T-cell (primary cell): ENCODE measurements around the gene SKOR2. TPM values are rescaled to one million over a fixed set of nuclear protein-coding genes. Genes with fewer than 3 reads are reported as not detected.
"Not testable (repeated sequence)": the region's sequence is repeated elsewhere in the genome, so short reads cannot be mapped to it uniquely, and the experiment has no call there.

Source experiments
- ATAC-seq, 4 experiments: fragments of 200-7000 bp in 3 of 4; fragments of 150-1000 bp in 1 of 4; cut with Tn5 transposase; replicated peaks in 1 of 4; 1 replicate in 3 of 4; 2 replicates in 1 of 4; pipeline ENCODE4 v1.10.0; 2021; ENCODE audit warnings: moderate library complexity in 3 of 4, mild to moderate bottlenecking in 2 of 4, moderate number of reproducible peaks in 1 of 4
- CTCF ChIA-PET, 2 donors: fragments of 300-600 bp; sonication (Branson Sonifier 250); formaldehyde crosslinking; loops; one replicate each; lab custom pipeline; 2022; ENCODE audit warnings: antibody characterized with exemption in 2 of 2; lab: Charles Lee
- POLR2A ChIA-PET, 2 donors: fragments of 300-600 bp; sonication (Branson Sonifier 250); formaldehyde crosslinking; loops; one replicate each; lab custom pipeline; 2022; ENCODE audit warnings: antibody characterized with exemption in 2 of 2; lab: Charles Lee
- DNase-seq, 35 experiments: peaks; one replicate each; pipeline versions ENCODE4 v3.0.0 to v3.0.0-alpha.2; 2013 to 2023
- H3K27ac ChIP-seq: one replicate; pipeline ENCODE4 v1.5.1; 2013; ENCODE audit warnings: low read length
- H3K27me3 ChIP-seq, 2 experiments: replicated peaks in 1 of 2; 1 replicate in 1 of 2; 2 replicates in 1 of 2; pipeline versions ENCODE4 v1.6.1 to v1.7.0; 2013; ENCODE audit warnings: low read length in 1 of 2, mixed read lengths in 1 of 2; ENCODE audit not compliant: control insufficient read depth in 2 of 2, insufficient read depth in 2 of 2; ENCODE audit errors: extremely low read depth in 1 of 2
- H3K36me3 ChIP-seq, 2 donors: 1 replicate in 1 of 2; 2 replicates in 1 of 2; pipeline versions ENCODE4 v1.6.1 to v1.7.0; 2013; ENCODE audit warnings: low read length in 1 of 2; ENCODE audit not compliant: control insufficient read depth in 2 of 2, insufficient read depth in 1 of 2; ENCODE audit errors: extremely low read depth in 1 of 2
- H3K4me1 ChIP-seq, 2 experiments: 1 replicate in 1 of 2; 2 replicates in 1 of 2; pipeline versions ENCODE4 v1.6.1 to v1.7.0; 2013; ENCODE audit warnings: low read length in 2 of 2, mixed read lengths in 1 of 2; ENCODE audit not compliant: insufficient read depth in 2 of 2, control insufficient read depth in 1 of 2; ENCODE audit errors: extremely low read depth in 1 of 2
- H3K4me3 ChIP-seq, 2 donors: 1 replicate in 1 of 2; 2 replicates in 1 of 2; pipeline versions ENCODE4 v1.5.1 to v1.7.0; 2013; ENCODE audit warnings: mild to moderate bottlenecking in 2 of 2, low read length in 1 of 2, moderate library complexity in 1 of 2; ENCODE audit not compliant: control insufficient read depth in 1 of 2; ENCODE audit errors: extremely low read depth in 1 of 2
- H3K9me3 ChIP-seq: 2 replicates; pipeline ENCODE4 v1.7.0; 2013
- H3K27ac Mint-ChIP-seq, 2 donors: one replicate each; pipeline ENCODE4 v1.8.0; 2020 to 2021; ENCODE audit warnings: mild to moderate bottlenecking in 2 of 2, mixed read lengths in 2 of 2
- H3K27me3 Mint-ChIP-seq, 2 donors: one replicate each; pipeline ENCODE4 v1.8.0; 2021 to 2022; ENCODE audit warnings: mixed read lengths in 2 of 2
- H3K36me3 Mint-ChIP-seq: one replicate; pipeline ENCODE4 v1.8.0; 2021; ENCODE audit warnings: mixed read lengths
- H3K4me1 Mint-ChIP-seq, 3 donors: one replicate each; pipeline ENCODE4 v1.8.0; 2020 to 2022; ENCODE audit warnings: mixed read lengths in 3 of 3, mild to moderate bottlenecking in 1 of 3
- H3K4me3 Mint-ChIP-seq, 3 donors: one replicate each; pipeline ENCODE4 v1.8.0; 2020 to 2022; ENCODE audit warnings: mild to moderate bottlenecking in 3 of 3, mixed read lengths in 3 of 3, moderate library complexity in 3 of 3
- H3K9me3 Mint-ChIP-seq, 3 donors: one replicate each; pipeline ENCODE4 v1.8.0; 2020 to 2022; ENCODE audit warnings: mixed read lengths in 3 of 3
- WGBS: methylation state at CpG from one replicate; pipeline ENCODE4 v1.1.5; 2013; ENCODE audit warnings: missing lambda C conversion rate; ENCODE audit not compliant: insufficient coverage; 5-methylcytosine and 5-hydroxymethylcytosine counted together
- total RNA-seq, 35 experiments: library from RNA in 6 of 35; stranded (reverse) in 6 of 35; fragments of 120-200 nt in 1 of 35; gene quantifications; one replicate each; pipeline versions ENCODE4 v1.2.1 to v1.2.4 and lab custom pipeline; 2013 to 2026

SKOR2 gene
- total RNA-seq, 5 donors from 2014 or later (not counting 1 experiment from before 2014, with no cell fraction given) = not detected

DNA sequence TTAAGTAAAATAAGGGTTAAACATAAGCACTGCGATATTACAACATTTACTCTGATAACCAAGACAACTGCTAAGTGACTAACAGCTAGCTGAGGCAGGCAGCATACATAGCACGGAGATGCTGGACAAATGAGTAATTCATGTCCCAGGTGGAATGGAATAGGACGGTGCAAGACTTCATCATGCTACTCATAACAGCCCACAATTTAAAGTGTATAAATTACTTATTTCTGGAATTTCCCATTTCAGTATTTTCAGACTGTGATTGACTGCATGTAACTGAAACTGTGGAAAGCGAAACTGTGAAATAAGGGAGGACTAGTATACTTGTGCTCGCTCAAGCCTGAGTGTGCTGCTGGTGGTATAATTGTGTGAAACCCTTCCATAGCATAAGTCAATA, 88.2 kb downstream of the SKOR2 start:
- ChIA-PET CTCF (no interaction called here), POLR2A (no interaction called here)
- DNase-seq (no peak), ATAC-seq (no peak)
- H3K4me3 ChIP-seq = no peak overlapping the region
- no peaks in the 10 kb centered on the region for H3K27me3 Mint-ChIP-seq
- peaks cover 13% of the 10 kb centered on the region for H3K36me3 Mint-ChIP-seq
- H3K27me3 ChIP-seq = no peaks in the 10 kb centered on the region
- H3K4me1 ChIP-seq = no peaks in the 10 kb centered on the region
- no peak overlapping the region for H3K27ac Mint-ChIP-seq
- no peaks in the 10 kb centered on the region for H3K9me3 Mint-ChIP-seq
- H3K4me3 Mint-ChIP-seq = no peak overlapping the region
- no CpG with 5 or more reads among the region's 5 CpGs for whole genome bisulfite sequencing
- no peak overlapping the region for H3K27ac ChIP-seq
- H3K36me3 ChIP-seq = no peaks in the 10 kb centered on the region
- H3K4me1 Mint-ChIP-seq = peaks cover 17 to 34% (median 27%) of the 10 kb centered on the region in 3 donors
- H3K9me3 ChIP-seq = no peaks in the 10 kb centered on the region

DNA sequence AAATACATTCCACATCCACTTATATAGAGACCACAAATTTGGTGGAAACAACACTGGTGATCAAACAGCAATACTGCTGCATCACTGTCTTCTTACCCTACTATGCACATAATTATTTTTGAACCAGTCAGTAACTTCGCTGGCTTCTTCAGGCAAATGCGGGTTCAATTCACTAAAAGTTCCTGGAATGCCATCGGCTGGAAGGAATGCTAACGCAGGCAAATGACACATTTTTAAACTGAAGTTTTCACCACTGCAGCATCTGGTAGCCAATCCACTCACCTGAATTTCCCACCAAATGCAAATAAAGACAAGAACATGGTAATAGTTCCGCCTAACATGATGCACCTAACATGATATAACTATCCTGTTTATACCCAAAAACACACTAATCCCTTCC, 91.2 kb downstream of the SKOR2 start:
- Mint-ChIP-seq H3K4me3 (no peak overlapping the region), H3K27me3 (no peaks in the 10 kb centered on the region), H3K27ac (no peak overlapping the region), H3K4me1 (peaks cover 16 to 26% (median 18%) of the 10 kb centered on the region in 3 donors), H3K36me3 (peaks cover 20% of the 10 kb centered on the region), H3K9me3 (no peaks in the 10 kb centered on the region)
- no peaks in the 10 kb centered on the region for H3K36me3 ChIP-seq
- no peaks in the 10 kb centered on the region for H3K9me3 ChIP-seq
- H3K27me3 ChIP-seq = no peaks in the 10 kb centered on the region
- H3K27ac ChIP-seq = no peak overlapping the region
- H3K4me3 ChIP-seq = no peak overlapping the region
- ChIA-PET CTCF (no interaction called here), POLR2A (no interaction called here)
- no peaks in the 10 kb centered on the region for H3K4me1 ChIP-seq
- WGBS = 98% methylated on average over 4 of the region's 5 CpGs
- ATAC-seq = no peak
- DNase-seq = no peak

DNA sequence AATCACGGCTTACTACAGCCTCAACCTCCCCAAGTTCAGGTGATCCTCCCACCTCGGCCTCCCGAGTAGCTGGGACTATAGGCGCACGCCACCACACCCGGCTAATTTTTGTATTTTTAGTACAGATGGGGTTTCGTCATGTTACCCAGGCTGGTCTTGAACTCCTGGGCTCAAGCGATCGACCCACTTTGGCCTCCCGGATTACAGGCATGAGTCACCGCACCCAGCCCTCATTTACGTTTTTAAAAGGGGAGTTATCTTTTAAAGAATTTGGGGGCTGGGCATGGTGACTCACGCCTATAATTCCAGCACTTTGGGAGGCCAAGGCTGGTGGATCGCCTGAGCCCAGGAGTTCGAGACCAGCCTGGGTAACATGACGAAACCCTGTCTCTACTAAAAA, 93.1 kb downstream of the SKOR2 start:
- H3K4me3 Mint-ChIP-seq, DNase-seq: not testable (repeated sequence)

More for the DNA sequence above, 93.1 kb downstream of the SKOR2 start:
- peaks cover 0 to 10% of the 10 kb centered on the region in 2 donors for H3K36me3 ChIP-seq
- H3K9me3 ChIP-seq, H3K4me1 ChIP-seq, H3K27ac ChIP-seq, H3K27me3 Mint-ChIP-seq, H3K9me3 Mint-ChIP-seq, CTCF ChIA-PET, H3K4me3 ChIP-seq, ATAC-seq, POLR2A ChIA-PET, H3K27ac Mint-ChIP-seq, H3K27me3 ChIP-seq: not testable (repeated sequence)
- peaks cover 23% of the 10 kb centered on the region for H3K36me3 Mint-ChIP-seq
- 83% methylated on average over 1 of the region's 16 CpGs for whole genome bisulfite sequencing
- H3K4me1 Mint-ChIP-seq = peaks cover 3 to 16% (median 12%) of the 10 kb centered on the region in 3 donors

Other genes starting within 250 kb of the SKOR2 start
- not detected for gene ELOA2, start 216.0 kb downstream of the SKOR2 start, total RNA-seq
- gene HDHD2, start 101.2 kb downstream of the SKOR2 start, total RNA-seq = 10 to 100 TPM; 32.9 to 39.3 (median 34.3) TPM
- 1 to 10 TPM; 3.5 to 8.6 (median 7.3) TPM for gene IER3IP1, start 75.3 kb downstream of the SKOR2 start, total RNA-seq